GM06990 (cell line): ENCODE results near the gene SSTR4.

Experiments used
- DNase-seq: peaks from one replicate; pipeline ENCODE4 v3.0.0-alpha.2; 2011; ENCODE audit not compliant: insufficient read length; ENCODE audit errors: extremely low read depth
- H3K27me3 ChIP-seq: replicated peaks from 2 replicates; pipeline ENCODE4 v1.6.0; 2011; ENCODE audit warnings: low read length; ENCODE audit not compliant: control insufficient read depth, insufficient read depth
- H3K36me3 ChIP-seq: 2 replicates; pipeline ENCODE4 v1.5.1; 2011; ENCODE audit warnings: low read length; ENCODE audit not compliant: control insufficient read depth, insufficient read depth
- H3K4me3 ChIP-seq: replicated peaks from 2 replicates; pipeline ENCODE4 v1.5.1; 2011; ENCODE audit warnings: low read depth, mild to moderate bottlenecking, control low read depth, low read length
- CTCF ChIP-seq: IDR thresholded peaks from 2 replicates; pipeline ENCODE4 v1.5.1; 2011; ENCODE audit warnings: low read length, control low read depth, mild to moderate bottlenecking, inconsistent platforms; ENCODE audit not compliant: insufficient read depth, poor library complexity, severe bottlenecking

Gene SSTR4

GRCh38 chr20:23063168-23063567, 28.1 kb downstream of the SSTR4 start:
- no peak overlapping the region for H3K4me3 ChIP-seq
- H3K36me3 ChIP-seq: no peaks in the 10 kb centered on the region
- no peak for TF ChIP-seq CTCF
- H3K27me3 ChIP-seq: no peaks in the 10 kb centered on the region
- no peak for DNase-seq

DNA sequence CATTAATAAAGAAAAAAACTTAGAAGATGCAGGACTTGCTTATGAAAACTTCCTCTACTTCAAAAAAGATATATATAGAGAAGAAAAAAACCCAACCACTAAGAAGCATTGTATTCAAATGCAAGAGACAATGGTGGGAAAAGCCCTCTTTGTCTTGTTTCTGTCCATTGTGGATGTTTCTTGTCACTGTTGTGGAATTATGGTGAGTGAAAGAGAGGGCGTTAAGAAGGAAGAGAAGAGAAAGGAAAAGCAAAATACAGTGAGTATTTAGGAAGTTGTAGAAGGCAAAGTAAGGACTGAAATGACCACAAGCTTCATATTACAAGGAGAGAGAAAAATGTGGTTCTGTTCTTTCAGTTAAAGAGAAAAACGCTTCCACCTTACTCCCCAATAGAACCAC, 28.5 kb downstream of the SSTR4 start:
- no peaks in the 10 kb centered on the region for H3K27me3 ChIP-seq
- no peaks in the 10 kb centered on the region for H3K36me3 ChIP-seq
- DNase-seq: no peak
- no peak overlapping the region for H3K4me3 ChIP-seq
- no peak for TF ChIP-seq CTCF

- no peak overlapping the region for H3K4me3 ChIP-seq
- DNase-seq: no peak
- TF ChIP-seq CTCF: no peak
- no peaks in the 10 kb centered on the region for H3K36me3 ChIP-seq
- no peaks in the 10 kb centered on the region for H3K27me3 ChIP-seq
Observed at GRCh38 chr20:23065266-23066201, 30.4 kb downstream of the SSTR4 start.

DNA sequence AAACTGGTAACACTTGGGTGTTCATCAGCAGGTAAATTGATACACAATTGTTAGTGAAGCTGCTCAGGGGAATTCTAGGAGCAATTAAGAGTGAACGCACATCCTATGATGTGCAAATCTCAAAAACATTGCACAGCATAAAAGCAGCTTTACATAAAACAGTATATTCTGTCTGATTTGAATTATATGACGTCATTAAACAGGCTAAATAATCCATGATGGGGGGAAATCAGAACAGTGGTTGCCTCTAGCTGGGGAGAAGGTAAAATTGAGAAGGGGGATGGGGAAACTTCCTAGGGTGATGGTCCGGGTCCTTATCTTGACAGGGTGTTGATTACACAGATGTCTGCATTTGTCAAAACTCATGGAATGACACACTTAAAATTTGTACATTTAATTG, 31.7 kb downstream of the SSTR4 start:
- DNase-seq: no peak
- no peak for TF ChIP-seq CTCF
- Histone ChIP-seq H3K27me3 (no peaks in the 10 kb centered on the region), H3K36me3 (no peaks in the 10 kb centered on the region), H3K4me3 (no peak overlapping the region)

GRCh38 chr20:23068283-23068682, 33.2 kb downstream of the SSTR4 start:
- no peaks in the 10 kb centered on the region for H3K27me3 ChIP-seq
- H3K36me3 ChIP-seq: no peaks in the 10 kb centered on the region
- TF ChIP-seq CTCF: no peak
- DNase-seq: no peak
- no peak overlapping the region for H3K4me3 ChIP-seq
